Tibial nerve (tissue), 4 donors: ENCODE results near the gene KDM5B.

Experiments used
- CTCF ChIP-seq, 5 experiments: fragments of 200-600 bp in 3 of 5; fragments of 450-650 bp in 2 of 5; sonication (generic) in 3 of 5; IDR thresholded peaks; one replicate each; pipeline ENCODE4 v1.5.1; 2016 to 2019; ENCODE audit warnings: antibody characterized with exemption in 5 of 5, mild to moderate bottlenecking in 3 of 5, moderate library complexity in 2 of 5
- EP300 ChIP-seq, 2 donors: sonication (generic); formaldehyde crosslinking; IDR thresholded peaks; one replicate each; pipeline ENCODE4 v1.6.1; 2017; ENCODE audit warnings: antibody characterized with exemption in 2 of 2, mild to moderate bottlenecking in 1 of 2
- POLR2A ChIP-seq, 2 donors: fragments of 450-650 bp; IDR thresholded peaks; one replicate each; pipeline ENCODE4 v1.6.1; 2017; ENCODE audit warnings: antibody characterized with exemption in 2 of 2, mild to moderate bottlenecking in 2 of 2, moderate library complexity in 2 of 2

GRCh38 chr1:202801175-202801574 is 7.0 kb downstream of the KDM5B start:
- TF ChIP-seq CTCF (IDR thresholded peaks at IDR 0.05), result no peak
- TF ChIP-seq EP300 (IDR thresholded peaks at IDR 0.05), result no peak
- no peak for TF ChIP-seq POLR2A (IDR thresholded peaks at IDR 0.05)
